GM18499 (cell line): ENCODE data around the gene TENT4B.

ENCODE experiments used
- ATAC-seq: cut with Tn5 transposase; IDR thresholded peaks from one replicate; pipeline ENCODE4 v1.9.1; 2021; ENCODE audit warnings: moderate number of reproducible peaks; ENCODE audit not compliant: insufficient read depth, unreplicated experiment

The TENT4B gene

DNA sequence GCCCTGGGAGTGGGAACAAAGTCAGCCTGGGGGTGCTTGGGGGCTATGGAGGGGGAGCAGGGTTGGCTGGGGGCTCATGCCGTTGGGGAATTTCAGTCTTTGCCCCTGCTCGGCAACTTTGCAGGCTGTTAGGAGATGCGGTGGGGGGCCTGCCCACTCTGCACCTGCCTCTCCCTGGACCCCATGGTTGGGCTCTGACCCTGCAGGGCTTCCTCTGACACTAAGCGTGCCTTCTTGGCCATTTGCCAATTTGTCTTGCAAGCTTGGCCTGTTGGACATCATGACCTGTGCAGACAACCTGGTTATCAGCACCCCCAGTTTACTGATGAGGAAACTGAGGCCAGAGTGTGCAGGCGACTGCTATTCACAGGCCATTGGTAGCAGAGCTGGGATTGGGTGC is 127.8 kb downstream of the TENT4B start:
- ATAC-seq = no peak
